ENCODE measurements around the gene TRIB2.

Gene TRIB2

GRCh38 chr2:12754643-12755042 lies 37.9 kb downstream of the TRIB2 start:
- DNase-seq = no peak

GRCh38 chr2:12755384-12755783 lies 38.6 kb downstream of the TRIB2 start:
- no peak for DNase-seq

- no peak for DNase-seq
Measured at GRCh38 chr2:12759248-12759647, 42.5 kb downstream of the TRIB2 start.

GRCh38 chr2:12761104-12761503 lies 44.4 kb downstream of the TRIB2 start:
- DNase-seq = no peak

DNA sequence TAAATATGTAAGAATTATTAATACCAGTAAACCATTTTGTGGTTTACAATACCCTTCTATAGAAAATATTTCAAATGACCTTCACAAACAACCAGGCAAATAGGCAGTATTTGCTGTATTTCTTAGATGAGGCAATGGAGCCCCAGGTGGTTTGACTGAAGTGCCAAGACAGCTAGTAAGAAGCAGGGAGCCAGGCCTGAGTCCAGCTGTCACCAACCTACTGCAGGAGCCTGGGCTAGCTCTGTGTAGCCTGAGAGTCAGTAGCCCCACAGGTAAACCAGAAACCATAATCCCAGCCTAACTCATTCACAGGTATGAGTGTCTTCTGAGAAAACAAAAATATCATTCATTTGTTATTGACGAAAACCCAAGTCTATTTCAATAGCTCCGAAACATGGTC lies 45.6 kb downstream of the TRIB2 start:
- DNase-seq = no peak

DNA sequence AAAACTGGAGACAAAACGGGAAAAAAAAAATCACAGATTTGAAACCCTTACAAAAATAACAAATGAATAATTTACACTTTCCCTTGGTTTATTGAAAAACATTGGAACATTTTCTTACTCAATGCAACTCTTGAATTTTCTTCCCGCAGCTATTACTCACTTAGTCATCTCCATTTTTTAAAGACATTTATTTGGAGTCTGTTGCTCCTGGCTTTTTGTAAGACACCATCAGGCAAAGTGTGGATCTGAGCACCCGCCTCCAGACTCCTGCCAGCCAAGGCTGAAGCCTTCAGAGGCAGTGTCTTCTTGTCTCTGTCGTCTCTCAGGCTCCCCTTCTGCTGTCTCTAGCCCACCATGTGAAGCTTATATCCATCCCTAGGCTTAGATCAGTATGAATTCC lies 46.2 kb downstream of the TRIB2 start:
- DNase-seq = no peak

- no peak for DNase-seq
Measured at GRCh38 chr2:12763486-12763885, 46.8 kb downstream of the TRIB2 start.

- no peak for DNase-seq
Measured at GRCh38 chr2:12764075-12764730, 47.5 kb downstream of the TRIB2 start.

GRCh38 chr2:12764849-12765605 lies 48.3 kb downstream of the TRIB2 start:
- DNase-seq = no peak

DNA sequence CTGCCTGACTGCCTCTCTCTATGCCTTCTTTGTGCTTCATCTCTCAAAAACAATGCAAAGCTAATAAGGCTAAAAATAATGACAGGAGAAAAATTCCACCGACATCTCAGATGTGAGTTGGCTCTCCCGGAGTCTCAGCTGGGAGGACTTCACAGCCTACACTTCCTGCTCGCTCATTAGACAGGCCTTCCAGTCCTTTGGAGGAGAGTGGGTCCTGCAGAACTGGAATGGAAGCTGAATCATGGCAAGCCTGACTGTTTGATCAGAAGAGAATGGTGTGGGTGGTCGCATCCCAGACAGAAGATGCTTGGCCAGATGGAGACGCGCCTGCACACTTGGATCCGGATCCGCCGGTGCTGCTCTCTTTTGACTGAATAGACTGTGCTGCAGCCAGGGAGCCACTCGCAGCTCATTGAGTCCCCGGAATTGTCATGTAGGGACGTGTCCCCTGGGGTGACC lies 49.7 kb downstream of the TRIB2 start:
- no peak for DNase-seq

DNA sequence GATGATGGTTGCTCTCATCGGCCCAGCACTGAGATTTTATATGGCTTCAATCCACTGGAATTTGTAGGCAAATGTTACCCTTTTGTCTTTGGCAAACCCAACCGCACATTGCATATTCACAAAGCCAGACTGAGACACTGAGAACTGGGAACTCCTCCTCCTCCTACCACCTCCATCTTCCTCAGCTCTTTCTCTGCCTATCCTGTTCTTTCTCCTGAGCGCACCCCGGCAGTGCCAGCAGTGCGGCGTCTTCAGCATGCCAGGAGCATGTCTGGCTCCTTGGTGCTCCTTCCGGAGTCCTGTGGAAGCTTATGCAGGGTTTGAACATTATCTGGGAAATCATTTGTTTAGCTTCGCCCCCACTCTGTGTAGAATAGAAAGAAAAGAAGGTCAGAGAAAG lies 50.8 kb downstream of the TRIB2 start:
- no peak for DNase-seq

DNA sequence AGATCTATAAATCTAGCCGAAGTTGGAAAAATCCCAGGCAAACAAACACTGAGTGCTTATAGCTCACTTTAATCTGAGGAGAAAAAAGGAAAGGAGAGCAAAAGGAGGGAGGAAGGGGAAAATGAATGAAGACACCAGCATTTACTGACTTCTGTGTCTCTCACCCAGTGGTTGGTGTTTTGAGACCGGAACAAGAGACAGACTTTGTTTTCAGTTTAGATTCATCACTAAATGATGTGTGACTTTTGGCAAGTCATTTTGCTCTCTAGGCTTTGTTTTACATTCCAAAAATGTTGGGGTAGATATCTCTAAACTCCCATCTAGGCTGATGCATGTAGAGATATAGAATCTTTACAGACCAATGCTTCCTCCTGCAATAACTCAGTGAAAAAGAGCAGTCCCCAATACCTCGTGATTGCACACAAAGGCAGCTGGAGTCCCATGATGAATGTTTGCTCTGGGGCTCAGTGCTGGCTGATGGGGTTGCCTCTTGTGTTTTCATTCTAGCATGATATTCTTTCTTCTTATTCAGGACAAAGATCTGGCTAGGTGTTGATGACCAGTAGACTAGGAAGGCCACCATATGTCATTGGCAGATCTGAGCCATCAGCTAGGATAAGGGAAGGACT lies 51.4 kb downstream of the TRIB2 start:
- DNase-seq = no peak

DNA sequence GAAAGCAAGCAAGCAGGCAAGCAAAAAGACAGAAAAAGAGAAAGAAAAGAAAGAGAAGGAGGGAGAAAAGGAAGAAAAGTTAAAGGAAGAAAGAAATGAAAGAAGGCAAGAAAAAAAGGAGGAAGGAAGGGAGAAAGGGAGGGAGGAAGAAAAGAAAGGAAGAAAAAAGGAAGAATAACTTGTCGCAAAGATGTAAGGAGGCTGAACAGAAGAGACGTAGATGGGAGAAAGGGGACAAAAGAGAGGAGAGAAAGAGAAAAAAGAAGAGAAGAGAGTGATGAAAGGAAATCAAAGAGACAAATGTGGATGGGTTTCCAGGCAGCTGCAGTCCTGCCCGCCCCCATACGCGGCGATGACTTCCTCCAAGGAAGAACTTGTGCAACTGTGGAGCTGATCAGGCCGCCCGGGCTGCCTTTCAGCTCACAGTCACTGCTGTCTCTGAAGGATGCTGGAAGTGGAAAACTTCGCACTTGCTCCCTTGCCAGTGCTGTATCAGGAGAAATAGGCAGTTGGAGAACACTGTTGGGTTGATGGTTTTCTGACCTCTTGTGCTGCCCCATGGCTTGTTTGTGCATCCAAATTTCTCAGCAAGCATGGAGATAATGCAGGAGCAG lies 52.9 kb downstream of the TRIB2 start:
- no peak for DNase-seq

- DNase-seq = no peak
Measured at GRCh38 chr2:12770300-12770968, 53.7 kb downstream of the TRIB2 start.

GRCh38 chr2:12771154-12771553 lies 54.4 kb downstream of the TRIB2 start:
- DNase-seq = no peak

DNA sequence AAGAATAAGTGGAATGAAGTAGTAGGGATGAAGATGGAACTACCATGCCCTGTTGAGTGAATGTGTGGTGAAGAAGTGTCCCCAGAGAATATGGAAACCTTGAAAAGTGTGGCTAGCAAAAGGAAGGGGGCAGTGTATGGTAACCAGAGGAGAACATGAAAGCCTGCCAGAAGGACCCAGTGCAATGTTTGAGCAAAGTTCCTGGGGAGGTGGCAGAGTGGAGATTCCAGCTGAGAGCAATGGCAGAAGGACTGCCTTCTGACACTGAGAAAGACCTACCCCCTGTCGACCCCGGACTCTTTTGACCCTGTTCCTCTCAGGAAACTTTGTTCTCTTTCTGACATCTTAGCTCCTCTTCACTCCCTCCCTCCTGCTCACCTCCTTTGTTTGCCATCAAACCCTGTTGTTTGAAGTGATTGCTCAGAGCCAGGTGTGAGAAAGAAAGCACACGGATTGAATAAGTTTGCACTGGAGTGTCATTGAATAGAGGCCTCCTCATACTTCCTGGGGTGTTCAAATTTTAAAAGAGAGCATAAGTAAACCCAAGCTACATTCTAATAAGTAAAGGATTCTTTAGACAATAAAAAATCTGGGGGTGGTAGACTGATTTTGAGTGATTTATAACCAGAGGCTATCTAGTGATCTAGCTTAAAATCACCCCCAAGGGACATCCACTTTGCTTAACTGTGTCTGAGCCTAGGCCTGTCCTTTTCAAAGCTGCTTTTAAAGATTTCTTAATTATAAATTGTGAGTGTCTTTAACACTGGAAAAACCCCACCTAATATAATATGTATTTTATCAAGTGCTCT lies 57.1 kb downstream of the TRIB2 start:
- no peak for DNase-seq

DNA sequence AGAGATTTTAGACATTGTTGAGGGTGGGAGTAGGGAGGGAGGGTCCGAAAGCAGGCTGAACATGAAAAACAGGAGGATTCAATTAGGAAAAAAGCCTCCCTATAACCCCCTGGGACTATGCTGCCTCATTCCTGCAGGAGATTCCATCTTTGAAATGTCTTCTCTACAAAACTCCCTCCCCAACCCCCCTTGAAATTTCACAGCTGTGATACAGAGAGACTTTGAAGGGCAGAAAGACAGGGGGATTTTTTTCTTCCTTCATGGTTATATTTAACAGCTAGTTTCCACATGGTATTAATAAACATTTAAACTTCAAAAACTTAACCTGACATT lies 57.6 kb downstream of the TRIB2 start:
- DNase-seq = no peak

DNA sequence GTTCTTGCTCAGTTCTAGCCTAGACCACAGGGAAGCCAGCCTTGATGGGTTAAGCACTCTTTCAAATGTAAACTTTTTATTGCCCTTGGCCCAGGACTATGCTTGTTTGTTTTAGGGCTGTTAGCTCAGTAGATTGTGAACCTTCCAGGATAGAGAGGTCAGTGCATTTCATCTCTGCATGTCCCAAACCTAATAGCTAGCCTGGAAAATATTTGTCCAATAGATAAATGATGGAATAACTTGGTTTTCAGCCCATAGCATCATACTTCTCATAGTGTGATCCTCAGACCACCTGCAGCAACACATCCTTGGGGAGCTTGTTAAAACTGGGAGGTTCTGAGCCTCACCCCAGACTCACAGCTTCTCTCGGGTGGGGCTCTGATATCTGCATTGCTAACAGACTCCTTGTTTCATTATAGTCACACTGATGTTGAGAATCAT lies 59.8 kb downstream of the TRIB2 start:
- DNase-seq = no peak

DNA sequence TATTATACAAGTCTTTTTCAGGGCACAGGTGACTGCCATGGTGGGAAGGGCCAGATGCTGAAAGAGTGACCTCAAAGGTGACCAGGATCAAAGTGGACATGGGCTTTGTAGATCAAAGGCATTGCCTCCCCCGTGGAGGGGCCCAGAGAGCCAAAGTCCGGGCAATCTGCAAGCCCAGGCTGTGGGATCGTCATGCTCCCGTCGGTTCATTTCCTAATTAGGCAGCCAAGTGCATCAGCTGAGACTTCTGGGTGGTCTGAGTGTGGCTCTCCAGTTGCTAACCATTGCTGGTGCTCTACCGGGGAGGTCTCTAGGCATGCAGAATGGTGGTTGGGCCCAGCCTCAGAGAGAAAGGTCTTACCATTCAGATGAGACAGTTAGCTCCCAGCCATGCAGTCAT lies 61.6 kb downstream of the TRIB2 start:
- DNase-seq = no peak

DNA sequence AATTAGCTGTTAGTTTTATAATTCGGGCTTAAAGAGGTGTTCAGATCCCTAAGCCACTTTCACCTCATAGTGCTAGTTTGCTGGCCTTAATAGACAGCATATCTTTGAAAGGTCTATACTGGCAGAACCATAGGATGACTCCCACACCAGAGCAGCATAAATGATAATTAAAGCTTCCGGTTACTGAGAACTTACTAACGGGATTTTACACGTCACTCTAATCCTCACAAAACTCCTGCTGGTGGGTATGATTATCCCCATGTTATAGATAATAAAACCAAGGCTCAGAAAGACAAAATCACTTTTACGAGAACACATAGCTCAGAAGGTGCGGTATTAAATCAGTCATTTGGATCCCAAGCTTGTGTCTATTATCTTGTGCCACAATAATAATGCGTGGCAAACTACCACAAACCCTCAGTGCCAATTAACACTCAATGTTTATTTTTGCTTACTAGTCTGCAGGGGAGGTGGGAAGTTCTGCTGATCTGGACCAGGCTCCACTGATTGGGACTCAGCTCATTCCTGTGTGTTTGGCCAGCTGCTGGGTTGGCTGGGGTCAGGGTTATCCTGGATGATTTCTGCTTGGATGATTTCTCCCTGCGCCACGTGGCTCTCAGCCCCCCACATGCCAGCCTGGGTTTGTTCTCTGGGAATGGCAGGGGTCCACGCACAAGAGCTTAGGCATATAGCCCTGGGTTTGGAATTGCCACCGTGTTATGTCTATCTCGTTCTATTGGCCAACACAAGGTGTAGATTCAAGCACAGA lies 62.3 kb downstream of the TRIB2 start:
- no peak for DNase-seq

- no peak for DNase-seq
Measured at GRCh38 chr2:12781329-12781728, 64.6 kb downstream of the TRIB2 start.
